Measurements from ENCODE around the gene PAX8. TPM values are rescaled to one million over a fixed set of nuclear protein-coding genes. Genes with fewer than 3 reads are reported as not detected.

Gene PAX8
- total RNA-seq, 1 donor from 2014 or later, result 1.4 TPM

DNA sequence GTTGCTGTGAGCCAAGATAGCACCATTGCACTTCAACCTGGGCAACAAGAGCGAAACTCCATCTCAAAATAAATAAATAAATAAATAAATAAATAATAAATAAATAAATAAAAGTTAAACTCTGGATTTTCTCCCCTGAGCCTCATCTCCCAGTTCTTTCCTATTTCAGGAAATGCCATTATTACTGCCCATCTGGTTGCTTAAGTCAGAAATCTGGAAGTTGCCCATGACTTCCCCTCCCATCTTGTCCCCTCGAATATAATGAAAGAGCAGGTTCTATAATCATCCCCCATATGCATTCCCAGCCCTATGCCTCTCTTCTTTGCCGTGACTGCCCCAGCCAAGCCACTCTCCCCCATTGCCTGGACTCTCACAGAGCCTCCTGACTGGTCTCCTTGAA is 109.1 kb downstream of the PAX8 start:
- no peaks in the 10 kb centered on the region for H3K36me3 Mint-ChIP-seq (ENCODE audit: unreplicated experiment)
- H3K27me3 Mint-ChIP-seq (ENCODE audit: unreplicated experiment), result peaks cover 7% of the 10 kb centered on the region
- no peak for DNase-seq
- H3K4me3 Mint-ChIP-seq (ENCODE audit: unreplicated experiment), result no peak overlapping the region
- no peak for TF ChIP-seq CTCF (IDR thresholded peaks at IDR 0.05; ENCODE audit: partially characterized antibody, unreplicated experiment)
- H3K27ac Mint-ChIP-seq (ENCODE audit: unreplicated experiment), result no peak overlapping the region
- H3K4me1 Mint-ChIP-seq (ENCODE audit: low read depth, unreplicated experiment), result peaks cover 7% of the 10 kb centered on the region
- no peaks in the 10 kb centered on the region for H3K9me3 Mint-ChIP-seq (ENCODE audit: unreplicated experiment)

DNA sequence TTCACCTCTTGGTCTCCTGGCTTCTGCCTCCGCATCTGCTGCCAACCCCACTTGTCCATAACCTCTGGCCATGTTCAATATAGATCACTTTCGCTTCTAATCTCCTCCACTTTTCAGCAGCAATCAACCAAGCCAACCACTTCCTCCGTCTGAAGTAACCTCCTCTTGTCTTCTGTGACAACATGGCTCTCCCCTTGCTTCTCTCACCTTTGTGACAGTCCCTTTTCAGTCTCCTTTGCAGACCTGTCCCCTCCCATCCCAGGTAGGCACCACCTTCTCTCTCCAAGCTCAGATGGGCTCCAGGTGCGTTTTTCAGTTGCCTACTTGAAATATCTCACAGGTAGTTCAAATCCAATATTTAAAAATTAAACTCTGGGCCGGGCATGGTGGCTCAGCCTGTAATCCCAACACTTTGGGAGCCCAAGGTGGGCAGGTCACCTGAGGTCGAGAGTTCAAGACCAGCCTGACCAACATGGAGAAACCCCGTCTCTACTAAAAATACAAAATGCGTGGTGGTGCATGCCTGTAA is 109.7 kb downstream of the PAX8 start:
- no peak for TF ChIP-seq CTCF (IDR thresholded peaks at IDR 0.05; ENCODE audit: partially characterized antibody, unreplicated experiment)
- no peaks in the 10 kb centered on the region for H3K36me3 Mint-ChIP-seq (ENCODE audit: unreplicated experiment)
- H3K27me3 Mint-ChIP-seq (ENCODE audit: unreplicated experiment), result peaks cover 7% of the 10 kb centered on the region
- H3K4me1 Mint-ChIP-seq (ENCODE audit: low read depth, unreplicated experiment), result peaks cover 9% of the 10 kb centered on the region
- H3K9me3 Mint-ChIP-seq (ENCODE audit: unreplicated experiment), result no peaks in the 10 kb centered on the region
- no peak overlapping the region for H3K27ac Mint-ChIP-seq (ENCODE audit: unreplicated experiment)
- H3K4me3 Mint-ChIP-seq (ENCODE audit: unreplicated experiment), result no peak overlapping the region
- DNase-seq, result no peak

- H3K4me1 Mint-ChIP-seq (ENCODE audit: low read depth, unreplicated experiment), result peaks cover 9% of the 10 kb centered on the region
These were observed 110.8 kb downstream of the PAX8 start for GRCh38 chr2:113167962-113168340.

DNA sequence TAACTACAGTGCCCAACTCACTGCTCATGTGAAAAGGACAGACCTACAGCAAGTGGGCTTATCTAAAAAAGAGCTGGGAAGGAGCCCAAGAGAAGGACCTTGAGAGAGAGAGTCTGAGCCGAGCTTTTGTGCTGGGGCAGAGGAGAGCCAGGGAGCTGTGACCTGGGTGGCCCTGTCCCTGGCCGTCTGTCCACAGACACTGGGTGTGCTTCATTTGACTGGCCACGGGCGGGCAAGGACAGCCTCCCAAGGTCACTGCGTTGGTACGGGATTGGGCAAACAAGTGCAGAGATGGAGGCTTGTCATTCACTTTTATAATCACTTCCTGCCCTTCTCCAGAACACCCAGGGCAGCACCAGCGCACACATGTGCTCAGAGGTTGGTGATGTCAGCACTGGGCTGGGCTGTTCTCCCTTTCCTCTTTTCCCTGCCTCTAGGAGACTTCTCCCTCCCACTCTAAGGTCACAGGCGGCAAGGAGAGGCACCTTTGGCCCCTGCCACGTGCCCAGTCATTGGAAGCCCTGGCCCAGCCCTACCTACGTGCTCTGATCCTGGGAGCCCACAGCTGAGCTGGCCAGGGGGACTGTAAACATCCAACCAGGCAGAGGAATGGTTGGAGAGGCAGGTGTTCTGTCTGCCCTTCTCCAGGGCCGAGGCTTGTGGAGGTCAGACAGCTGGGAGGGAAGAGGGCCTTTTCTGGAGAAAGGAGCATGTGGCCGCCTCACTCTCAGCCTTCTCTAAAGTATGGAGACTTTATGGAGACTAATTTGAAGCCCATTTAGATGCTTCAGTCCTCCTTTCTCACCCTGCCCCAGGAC is 111.4 kb downstream of the PAX8 start:
- peaks cover 9% of the 10 kb centered on the region for H3K4me1 Mint-ChIP-seq (ENCODE audit: low read depth, unreplicated experiment)
- no peak for TF ChIP-seq CTCF (IDR thresholded peaks at IDR 0.05; ENCODE audit: partially characterized antibody, unreplicated experiment)
- no peak overlapping the region for H3K4me3 Mint-ChIP-seq (ENCODE audit: unreplicated experiment)
- no peaks in the 10 kb centered on the region for H3K36me3 Mint-ChIP-seq (ENCODE audit: unreplicated experiment)
- H3K9me3 Mint-ChIP-seq (ENCODE audit: unreplicated experiment), result no peaks in the 10 kb centered on the region
- DNase-seq, result no peak
- peak overlapping the region; percentile 4 for H3K27ac Mint-ChIP-seq (ENCODE audit: unreplicated experiment)
- H3K27me3 Mint-ChIP-seq (ENCODE audit: unreplicated experiment), result peaks cover 7% of the 10 kb centered on the region

More at GRCh38 chr2:113167962-113168340, 110.8 kb downstream of the PAX8 start:
- Mint-ChIP-seq H3K4me3 (ENCODE audit: unreplicated experiment) (no peak overlapping the region), H3K27me3 (ENCODE audit: unreplicated experiment) (peaks cover 7% of the 10 kb centered on the region), H3K36me3 (ENCODE audit: unreplicated experiment) (no peaks in the 10 kb centered on the region), H3K9me3 (ENCODE audit: unreplicated experiment) (no peaks in the 10 kb centered on the region), H3K27ac (ENCODE audit: unreplicated experiment) (no peak overlapping the region)
- no peak for TF ChIP-seq CTCF (IDR thresholded peaks at IDR 0.05; ENCODE audit: partially characterized antibody, unreplicated experiment)
- DNase-seq, result no peak

DNA sequence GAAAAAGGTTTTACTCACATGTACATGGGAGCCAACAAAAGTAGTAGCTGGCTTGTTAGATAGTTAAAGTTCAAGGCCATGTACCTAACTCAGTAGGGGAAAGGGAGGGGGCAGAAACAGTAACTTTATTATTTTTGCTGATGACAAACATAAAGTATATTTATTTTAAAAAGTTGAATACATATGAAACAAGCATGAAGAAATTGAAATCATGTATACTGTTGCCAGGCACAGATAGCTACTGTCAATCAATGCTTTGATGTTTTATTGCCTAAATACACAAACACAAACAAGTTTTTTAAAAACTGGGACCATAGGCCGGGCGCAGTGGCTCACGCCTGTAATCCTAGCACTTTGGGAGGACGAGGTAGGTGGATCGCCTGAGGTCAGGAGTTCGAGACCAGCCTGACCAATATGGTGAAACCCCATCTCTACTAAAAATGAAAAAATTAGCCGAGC is 112.5 kb downstream of the PAX8 start:
- no peaks in the 10 kb centered on the region for H3K36me3 Mint-ChIP-seq (ENCODE audit: unreplicated experiment)
- H3K9me3 Mint-ChIP-seq (ENCODE audit: unreplicated experiment), result no peaks in the 10 kb centered on the region
- no peak overlapping the region for H3K27ac Mint-ChIP-seq (ENCODE audit: unreplicated experiment)
- DNase-seq, result no peak
- H3K4me3 Mint-ChIP-seq (ENCODE audit: unreplicated experiment), result no peak overlapping the region
- H3K27me3 Mint-ChIP-seq (ENCODE audit: unreplicated experiment), result peaks cover 6% of the 10 kb centered on the region
- no peak for TF ChIP-seq CTCF (IDR thresholded peaks at IDR 0.05; ENCODE audit: partially characterized antibody, unreplicated experiment)
- H3K4me1 Mint-ChIP-seq (ENCODE audit: low read depth, unreplicated experiment), result peaks cover 9% of the 10 kb centered on the region
